ENCODE data around the gene TMEM53.

GRCh38 chr1:44616991-44617702, 57.1 kb downstream of the TMEM53 start:
- TF ChIP-seq CTCF (IDR thresholded peaks at IDR 0.05) (no peak), POLR2A (IDR thresholded peaks at IDR 0.05) (no peak)
